GM10847 (cell line): ENCODE measurements around the gene GLB1L2.

ENCODE experiments used
- POLR2A ChIP-seq: IDR thresholded peaks from 2 replicates; pipeline ENCODE4 v1.6.1; 2011; ENCODE audit not compliant: insufficient read length; ENCODE audit errors: extremely low read depth

The GLB1L2 gene

GRCh38 chr11:134397304-134398078, 65.7 kb downstream of the GLB1L2 start:
- no peak for TF ChIP-seq POLR2A

GRCh38 chr11:134398079-134398444, 66.3 kb downstream of the GLB1L2 start:
- TF ChIP-seq POLR2A, result no peak

- no peak for TF ChIP-seq POLR2A
Measured at GRCh38 chr11:134398644-134399292, 67.0 kb downstream of the GLB1L2 start.

- no peak for TF ChIP-seq POLR2A
Measured at GRCh38 chr11:134399293-134399654, 67.5 kb downstream of the GLB1L2 start.

- TF ChIP-seq POLR2A, result no peak
Measured at GRCh38 chr11:134399996-134400395, 68.2 kb downstream of the GLB1L2 start.

- no peak for TF ChIP-seq POLR2A
Measured at GRCh38 chr11:134401825-134402809, 70.3 kb downstream of the GLB1L2 start.

- no peak for TF ChIP-seq POLR2A
Measured at GRCh38 chr11:134402910-134403309, 71.1 kb downstream of the GLB1L2 start.

GRCh38 chr11:134404575-134405341, 73.0 kb downstream of the GLB1L2 start:
- no peak for TF ChIP-seq POLR2A

GRCh38 chr11:134405436-134405835, 73.6 kb downstream of the GLB1L2 start:
- no peak for TF ChIP-seq POLR2A

GRCh38 chr11:134405841-134406240, 74.1 kb downstream of the GLB1L2 start:
- TF ChIP-seq POLR2A, result no peak

- no peak for TF ChIP-seq POLR2A
Measured at GRCh38 chr11:134406264-134407185, 74.7 kb downstream of the GLB1L2 start.

- no peak for TF ChIP-seq POLR2A
Measured at GRCh38 chr11:134407321-134407828, 75.6 kb downstream of the GLB1L2 start.

- no peak for TF ChIP-seq POLR2A
Measured at GRCh38 chr11:134407923-134408322, 76.1 kb downstream of the GLB1L2 start.
